A549 treated with GW870086 at 1 μM for 4 hours (cell line): ENCODE data around the gene KLHDC3. TPM values are rescaled to one million over a fixed set of nuclear protein-coding genes. Genes with fewer than 3 reads are reported as not detected.

Source experiments
- total RNA-seq: library from RNA; stranded (reverse); fragments of 200-300 nt; extraction: Qiagen RNA extraction; gene quantifications from 5 replicates; pipeline ENCODE4 v1.2.3, GENCODE V29; 2022; ENCODE audit warnings: low read depth

The KLHDC3 gene
- 24.7 to 28.7 TPM (median 26.6 TPM) in 5 replicates for total RNA-seq

GRCh38 chr6:43013843-43014433, at the start of gene KLHDC3, which contains the start of gene MEA1:
KLHDC3 (plus strand) TSS chr6:43014249; CDS start chr6:43017193, 2,944 bp downstream.
MEA1 (minus strand) TSS chr6:43013946; CDS start chr6:43013813, 133 bp downstream.

GRCh38 chr6:42978839-42979522, 35.1 kb upstream of the KLHDC3 start, which contains the start of gene PEX6:
PEX6 (minus strand) TSS chr6:42979181; CDS start chr6:42979150, 31 bp downstream.

GRCh38 chr6:42984001-42984923, 29.8 kb upstream of the KLHDC3 start, which contains the start of gene PPP2R5D:
PPP2R5D (plus strand) TSS chr6:42984570; CDS start chr6:42984678, 108 bp downstream.

GRCh38 chr6:43021270-43022047, 7.4 kb downstream of the KLHDC3 start, which contains the start of gene RRP36:
RRP36 (plus strand) TSS chr6:43021623; CDS start chr6:43021655, 32 bp downstream.

GRCh38 chr6:43053545-43054205, 39.6 kb downstream of the KLHDC3 start, which contains the start of gene CUL7:
CUL7 (minus strand) TSS chr6:43053851; CDS start chr6:43052788, 1,063 bp downstream.

GRCh38 chr6:43059168-43060033, 45.4 kb downstream of the KLHDC3 start, which contains the start of the genes KLC4 and MRPL2:
KLC4 (plus strand) TSS chr6:43059631; CDS start chr6:43061336, 1,705 bp downstream.
MRPL2 (minus strand) TSS chr6:43059434; CDS start chr6:43059381, 53 bp downstream.

Other genes with a start within 250 kb of the KLHDC3 start
- 2.2 to 3.1 TPM (median 2.9 TPM) in 5 replicates for gene BICRAL, start 232.2 kb upstream of the KLHDC3 start, total RNA-seq
- 65.0 to 86.6 TPM (median 65.7 TPM) in 5 replicates for gene RPL7L1, start 134.6 kb upstream of the KLHDC3 start, total RNA-seq
- not detected in 5 replicates for gene PTCRA, start 98.2 kb upstream of the KLHDC3 start, total RNA-seq
- gene CNPY3, start 84.8 kb upstream of the KLHDC3 start, total RNA-seq = 35.0 to 44.6 TPM (median 40.6 TPM) in 5 replicates
- gene GNMT, start 53.5 kb upstream of the KLHDC3 start, total RNA-seq = 0.19 to 0.32 TPM in 2 of 5 replicates, not detected in the others
- 6.7 to 9.4 TPM (median 8.7 TPM) in 5 replicates for gene PEX6, start 35.1 kb upstream of the KLHDC3 start, total RNA-seq
- 22.6 to 28.0 TPM (median 26.5 TPM) in 5 replicates for gene PPP2R5D, start 29.7 kb upstream of the KLHDC3 start, total RNA-seq
- gene MEA1, start 303 bp upstream of the KLHDC3 start, total RNA-seq = 87.9 to 98.7 TPM (median 93.7 TPM) in 5 replicates
- 70.0 to 78.6 TPM (median 71.7 TPM) in 5 replicates for gene RRP36, start 7.4 kb downstream of the KLHDC3 start, total RNA-seq
- 6.2 to 8.3 TPM (median 6.9 TPM) in 5 replicates for gene CUL7, start 39.6 kb downstream of the KLHDC3 start, total RNA-seq
- 51.5 to 69.5 TPM (median 54.8 TPM) in 5 replicates for gene MRPL2, start 45.2 kb downstream of the KLHDC3 start, total RNA-seq
- gene KLC4, start 45.4 kb downstream of the KLHDC3 start, total RNA-seq = 5.1 to 8.2 TPM (median 6.4 TPM) in 5 replicates
- 3.7 to 5.3 TPM (median 4.4 TPM) in 5 replicates for gene PTK7, start 62.1 kb downstream of the KLHDC3 start, total RNA-seq
- gene SRF, start 157.0 kb downstream of the KLHDC3 start, total RNA-seq = 12.3 to 16.1 TPM (median 15.8 TPM) in 5 replicates
- 5.6 to 10.0 TPM (median 8.2 TPM) in 5 replicates for gene CUL9, start 167.9 kb downstream of the KLHDC3 start, total RNA-seq
- gene DNPH1, start 215.2 kb downstream of the KLHDC3 start, total RNA-seq = 79.1 to 97.6 TPM (median 96.2 TPM) in 5 replicates
- gene TTBK1, start 229.2 kb downstream of the KLHDC3 start, total RNA-seq = 0.03 to 0.11 TPM (median 0.08 TPM) in 5 replicates